GM19397 (cell line): ENCODE data around the gene KCNJ6.
"Not testable (repeated sequence)": the region's sequence is repeated elsewhere in the genome, so short reads cannot be mapped to it uniquely, and the experiment has no call there.

ENCODE experiments used
- ATAC-seq: cut with Tn5 transposase; IDR thresholded peaks from one replicate; pipeline ENCODE4 v1.9.1; 2021; ENCODE audit warnings: mild to moderate bottlenecking, moderate library complexity; ENCODE audit not compliant: unreplicated experiment

Gene KCNJ6

DNA sequence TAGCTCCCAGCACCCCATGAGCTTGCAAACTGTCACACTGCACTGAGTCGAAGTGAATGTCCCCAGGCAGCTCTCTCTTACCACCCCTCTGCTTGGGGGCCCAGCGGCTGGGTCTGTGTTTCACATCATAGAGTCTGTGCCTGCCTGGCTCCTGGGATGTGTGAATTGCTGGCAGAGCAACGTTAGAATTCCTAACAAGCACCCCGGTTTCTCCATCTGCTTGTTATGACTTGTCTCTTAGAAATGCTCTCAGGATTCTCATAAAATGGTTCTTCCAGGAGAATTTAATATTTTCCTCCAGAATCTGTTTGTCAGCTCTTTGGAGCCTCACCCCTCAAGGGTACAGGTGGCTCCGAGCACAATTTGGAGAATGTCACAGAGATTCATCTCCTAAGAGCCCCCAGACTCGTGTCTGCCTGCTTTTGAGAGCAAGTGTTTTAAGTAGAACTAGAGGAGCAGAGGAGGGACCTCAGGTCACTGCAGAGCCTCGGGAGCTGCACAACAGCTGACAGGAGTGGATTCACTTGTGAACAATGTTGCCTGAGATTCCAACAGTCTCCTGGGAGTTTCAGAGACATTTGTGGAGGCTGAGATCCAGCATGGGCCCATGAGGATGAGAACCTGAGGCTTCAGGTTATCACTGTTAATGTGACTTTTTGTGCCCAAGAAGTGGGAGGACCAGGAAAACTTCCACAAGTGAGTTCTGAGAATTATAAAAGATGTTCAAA lies 131.5 kb downstream of the KCNJ6 start:
- no peak for ATAC-seq

GRCh38 chr21:37783016-37783415 lies 133.2 kb downstream of the KCNJ6 start:
- ATAC-seq = no peak

- ATAC-seq = no peak
Observed at GRCh38 chr21:37780991-37781983, 135.0 kb downstream of the KCNJ6 start.

- ATAC-seq = no peak
Observed at GRCh38 chr21:37771181-37771580, 145.1 kb downstream of the KCNJ6 start.

- no peak for ATAC-seq
Observed at GRCh38 chr21:37770461-37770860, 145.8 kb downstream of the KCNJ6 start.

GRCh38 chr21:37769656-37770055 lies 146.6 kb downstream of the KCNJ6 start:
- no peak for ATAC-seq

DNA sequence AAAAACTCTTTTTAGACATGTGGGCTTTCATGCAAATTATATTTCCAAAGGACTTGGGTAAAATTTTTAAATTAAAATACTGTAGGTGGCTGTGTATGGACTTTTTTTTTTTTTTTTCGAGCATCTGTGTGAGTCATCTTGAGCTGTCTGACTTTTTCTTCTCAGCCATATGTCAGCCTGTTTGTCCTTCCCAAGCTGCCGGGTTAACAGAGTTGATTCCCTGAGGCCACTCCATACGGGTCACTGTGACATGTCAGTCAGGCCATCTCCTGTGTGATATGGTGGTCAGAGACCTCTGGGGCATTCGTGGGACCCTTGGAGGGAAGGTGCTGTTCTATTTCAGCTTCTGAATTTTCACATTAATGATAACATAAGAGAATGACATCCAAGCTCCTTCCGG lies 148.3 kb downstream of the KCNJ6 start:
- no peak for ATAC-seq

- no peak for ATAC-seq
Observed at GRCh38 chr21:37766129-37766528, 150.1 kb downstream of the KCNJ6 start.

GRCh38 chr21:37765221-37765900 lies 150.9 kb downstream of the KCNJ6 start:
- ATAC-seq = no peak

- no peak for ATAC-seq
Observed at GRCh38 chr21:37764691-37765090, 151.6 kb downstream of the KCNJ6 start.

DNA sequence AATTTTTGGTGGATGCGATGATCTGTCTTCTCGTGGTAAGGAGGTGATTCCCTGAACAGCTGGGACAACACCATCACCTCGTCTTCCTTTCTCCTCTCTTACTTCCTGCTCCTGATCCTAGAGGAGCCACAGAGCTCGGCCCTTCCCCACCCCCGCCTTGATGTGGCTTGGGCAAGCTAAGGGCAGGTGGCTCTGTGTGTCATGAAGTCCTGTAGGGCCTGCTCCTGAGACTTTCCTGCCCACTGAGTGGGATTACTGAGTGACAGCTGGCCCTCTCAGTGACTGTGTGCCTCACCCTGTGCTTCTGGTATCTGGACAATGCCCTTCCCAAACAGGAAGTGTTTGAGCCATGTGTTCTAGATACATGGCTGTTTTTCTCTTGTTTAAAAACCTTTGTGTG lies 153.0 kb downstream of the KCNJ6 start:
- no peak for ATAC-seq

DNA sequence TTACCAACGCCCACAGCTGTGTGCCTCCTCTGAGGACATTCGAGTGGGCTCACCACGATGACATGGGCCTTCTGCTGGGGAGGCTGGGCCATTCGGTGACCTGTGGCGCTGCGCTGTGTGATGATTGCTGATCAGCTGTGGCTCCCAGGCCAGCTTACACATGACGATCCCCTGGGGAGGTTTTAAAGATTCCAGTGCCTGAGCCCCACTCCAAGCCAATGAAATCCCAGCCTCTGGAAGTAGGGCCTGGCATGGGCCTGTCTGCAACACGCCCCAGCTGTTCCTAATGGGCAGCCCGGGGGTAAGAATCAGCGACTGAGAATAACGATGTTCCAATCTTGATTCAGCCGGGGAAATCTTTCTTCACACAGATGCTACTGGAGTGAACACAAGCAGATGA lies 153.7 kb downstream of the KCNJ6 start:
- ATAC-seq = no peak

GRCh38 chr21:37761406-37761805 lies 154.9 kb downstream of the KCNJ6 start:
- not testable (repeated sequence) for ATAC-seq

DNA sequence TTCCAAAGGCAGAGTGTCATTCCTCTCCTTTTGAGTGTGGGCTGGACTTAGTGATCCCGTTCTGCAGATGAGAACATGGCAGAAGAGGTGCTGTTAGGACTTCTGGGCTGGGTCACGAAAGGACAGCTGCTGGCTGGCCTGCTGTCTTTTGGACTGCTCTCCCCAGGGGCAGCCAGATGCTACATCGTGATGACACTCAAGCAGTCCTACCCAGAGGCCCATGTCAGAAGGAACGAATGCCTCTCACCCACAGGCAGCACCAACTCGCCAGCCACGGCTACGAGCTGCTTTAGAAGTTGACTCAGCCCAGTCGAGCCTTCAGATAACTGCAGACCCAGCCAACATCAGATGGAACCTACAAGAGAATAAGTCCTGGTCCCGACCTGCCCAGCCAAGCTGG lies 156.5 kb downstream of the KCNJ6 start:
- ATAC-seq = no peak

DNA sequence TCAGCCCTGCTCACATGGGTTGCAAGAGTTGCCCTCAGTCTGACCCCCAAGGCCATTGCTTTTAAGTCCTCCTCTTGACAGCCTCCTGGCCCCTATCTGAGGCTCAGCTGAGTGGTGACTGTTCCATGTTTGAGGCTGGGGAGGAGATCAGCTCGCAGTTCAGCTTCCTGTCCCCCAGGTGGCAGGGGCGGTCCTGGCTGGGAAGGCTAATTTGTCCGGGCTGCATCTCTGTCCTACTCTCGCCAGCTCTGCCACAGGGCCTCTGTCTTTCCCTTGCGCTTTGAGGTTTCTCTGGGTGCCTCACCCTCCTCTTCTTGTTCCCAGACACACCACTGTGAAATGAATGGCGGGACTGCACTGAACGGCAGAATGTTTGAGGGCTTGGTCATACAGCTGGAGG lies 157.3 kb downstream of the KCNJ6 start:
- ATAC-seq = no peak

DNA sequence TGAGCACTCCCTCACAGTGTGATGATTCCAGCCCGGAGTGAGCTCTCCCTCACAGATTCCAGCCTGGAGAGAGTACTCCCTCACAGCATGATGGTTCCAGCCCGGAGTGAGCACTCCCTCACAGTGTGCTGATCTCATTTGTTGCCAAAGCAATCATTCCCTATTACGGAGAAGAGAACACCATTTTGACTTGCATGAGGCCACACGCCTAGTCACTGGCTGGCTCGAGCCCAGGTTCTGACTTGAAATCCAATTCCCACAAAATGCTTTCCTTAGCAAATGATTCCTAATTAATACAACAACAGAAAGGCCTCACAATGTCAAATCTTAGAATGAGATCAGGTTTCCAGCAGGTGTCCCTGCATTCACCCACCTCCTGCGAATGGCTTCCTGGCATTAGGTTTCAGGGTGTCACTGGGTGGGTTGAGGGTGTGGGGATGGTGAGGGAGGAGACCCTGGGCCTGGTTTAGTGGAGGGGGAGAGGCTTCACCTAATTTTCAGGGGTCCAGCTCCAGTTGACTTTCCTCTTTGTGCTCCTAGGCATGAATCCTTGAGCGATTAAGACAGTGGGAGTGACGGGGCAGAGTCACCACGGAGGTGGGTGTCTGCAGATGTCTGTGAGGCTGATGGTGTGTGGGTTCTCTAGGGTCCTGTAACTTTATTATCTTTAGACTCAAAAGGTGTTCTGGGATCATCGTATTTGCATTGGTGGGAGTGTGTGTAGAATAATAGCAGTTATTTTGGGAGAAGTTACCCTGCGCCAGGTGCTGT lies 158.5 kb downstream of the KCNJ6 start:
- ATAC-seq = no peak

GRCh38 chr21:37753122-37753599 lies 163.1 kb downstream of the KCNJ6 start:
- no peak for ATAC-seq

DNA sequence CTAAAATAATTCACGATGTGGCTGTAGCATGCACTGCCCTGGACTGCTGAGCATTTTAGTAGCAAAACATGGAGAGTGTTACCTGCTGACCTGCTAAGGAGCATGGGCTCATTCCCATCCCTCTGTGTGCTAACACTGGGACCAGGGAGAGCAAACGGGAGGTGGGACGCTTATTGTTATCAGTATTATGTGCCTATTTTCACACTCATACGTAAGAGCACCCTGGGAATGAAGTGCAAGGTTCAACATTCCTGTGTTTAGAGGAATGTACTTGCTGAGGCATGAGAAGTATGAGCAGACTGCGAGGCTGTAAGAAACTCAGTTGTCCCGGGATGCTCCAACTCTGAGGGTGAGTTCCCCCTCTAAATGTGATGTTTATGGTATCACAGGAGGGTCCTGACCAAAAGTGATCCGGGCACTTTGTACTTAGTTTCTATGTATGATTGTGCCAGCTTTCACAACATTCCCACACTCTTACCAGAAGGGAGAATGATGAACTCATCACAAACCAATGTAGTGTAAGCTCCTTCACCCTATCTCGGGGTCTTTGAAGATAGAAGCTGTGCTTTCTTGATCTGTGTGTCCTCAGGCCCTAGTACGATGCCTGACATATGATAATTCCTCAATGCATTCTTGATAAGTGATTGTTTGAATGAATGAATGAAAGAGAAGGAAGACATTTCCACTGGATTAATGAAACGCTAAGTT lies 164.8 kb downstream of the KCNJ6 start:
- no peak for ATAC-seq

- ATAC-seq = no peak
Observed at GRCh38 chr21:37749132-37749531, 167.1 kb downstream of the KCNJ6 start.

- ATAC-seq = no peak
Observed at GRCh38 chr21:37748351-37748750, 167.9 kb downstream of the KCNJ6 start.
